Thyroid gland (tissue), 4 donors: ENCODE data around the gene BOLA2B.

Source experiments
- CTCF ChIP-seq, 6 experiments: fragments of 200-600 bp in 3 of 6; fragments of 450-650 bp in 3 of 6; sonication (generic) in 3 of 6; IDR thresholded peaks; one replicate each; pipeline ENCODE4 v1.5.1; 2016 to 2019; ENCODE audit warnings: antibody characterized with exemption in 6 of 6, mild to moderate bottlenecking in 2 of 6, inconsistent platforms in 1 of 6, moderate library complexity in 1 of 6
- POLR2A ChIP-seq, 2 donors: fragments of 450-650 bp; IDR thresholded peaks; one replicate each; pipeline ENCODE4 v1.6.1; 2017; ENCODE audit warnings: antibody characterized with exemption in 2 of 2, mild to moderate bottlenecking in 2 of 2, moderate library complexity in 1 of 2

- TF ChIP-seq CTCF (IDR thresholded peaks at IDR 0.05) (no peak), POLR2A (IDR thresholded peaks at IDR 0.05) (no peak)
Measured at GRCh38 chr16:30184891-30185682, 8.4 kb downstream of the BOLA2B start.
